NCI-H510A treated with DMSO at 0.1 percent for 48 hours (cell line): ENCODE results near the gene KCND1.

Experiments used
- DNase-seq: peaks from one replicate; lab custom pipeline; 2025; lab: John Stamatoyannopoulos, UW

KCND1 gene

DNA sequence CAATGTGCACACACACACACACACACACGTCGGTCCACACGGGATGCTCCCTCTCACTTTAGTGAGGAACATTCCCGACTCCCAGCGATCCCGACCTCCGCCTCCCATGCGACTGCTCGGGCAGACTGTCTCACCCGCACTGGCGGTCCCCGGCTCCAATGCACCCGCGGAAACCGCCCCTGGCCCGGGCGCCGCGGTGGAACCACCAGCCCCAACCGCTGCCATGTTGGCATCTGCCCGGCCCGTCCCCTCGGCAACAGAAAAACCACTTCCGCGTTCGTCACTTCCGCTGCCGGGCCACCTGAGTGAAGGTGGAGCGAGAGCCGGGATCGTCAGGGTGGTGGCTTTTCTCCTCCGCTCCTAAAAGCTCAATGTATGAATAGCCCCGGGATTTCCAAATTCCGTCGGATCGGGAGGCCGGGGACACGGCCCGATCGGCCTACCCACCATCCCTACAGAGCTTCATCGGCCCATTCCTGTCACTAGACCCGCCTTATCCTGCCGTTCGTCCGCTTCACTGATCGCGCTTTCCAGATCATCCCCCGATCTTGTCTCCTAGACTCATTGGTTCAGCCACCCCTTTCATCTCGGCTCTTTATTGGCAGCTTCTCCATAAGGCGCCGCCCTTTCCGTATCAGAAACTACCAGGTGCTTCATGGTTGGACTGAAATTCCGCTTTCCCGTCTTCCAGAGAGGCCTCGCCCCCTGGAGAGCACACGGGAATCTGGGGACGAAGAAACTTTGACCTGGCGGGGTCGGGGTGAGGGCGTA, 60.0 kb downstream of the KCND1 start, which contains the start of gene SLC35A2:
Gene SLC35A2 (minus strand): TSS at position 235 of the 771 bp plus-strand sequence. CDS start 10 bp downstream, at position 225.
- peak; percentile 83 for DNase-seq
